ENCODE measurements around the gene NUMB.

DNA sequence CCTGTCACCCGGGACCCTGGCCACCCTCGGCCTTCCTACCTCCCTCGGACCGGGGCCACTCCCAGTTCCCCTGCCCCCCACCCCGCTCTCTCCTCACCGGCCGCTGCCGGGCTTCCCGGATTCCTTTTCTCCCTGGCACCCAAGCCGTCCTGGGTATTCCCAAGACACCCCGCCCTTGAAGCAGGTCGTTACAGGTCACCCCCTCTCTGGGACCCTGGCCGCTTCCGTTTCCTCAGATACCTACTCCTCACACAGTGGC, 493 bp downstream of the NUMB start:
- no peak for TF ChIP-seq POLR2A (IDR thresholded peaks at IDR 0.05; ENCODE audit: low read depth)
- TF ChIP-seq, protein P1, sequence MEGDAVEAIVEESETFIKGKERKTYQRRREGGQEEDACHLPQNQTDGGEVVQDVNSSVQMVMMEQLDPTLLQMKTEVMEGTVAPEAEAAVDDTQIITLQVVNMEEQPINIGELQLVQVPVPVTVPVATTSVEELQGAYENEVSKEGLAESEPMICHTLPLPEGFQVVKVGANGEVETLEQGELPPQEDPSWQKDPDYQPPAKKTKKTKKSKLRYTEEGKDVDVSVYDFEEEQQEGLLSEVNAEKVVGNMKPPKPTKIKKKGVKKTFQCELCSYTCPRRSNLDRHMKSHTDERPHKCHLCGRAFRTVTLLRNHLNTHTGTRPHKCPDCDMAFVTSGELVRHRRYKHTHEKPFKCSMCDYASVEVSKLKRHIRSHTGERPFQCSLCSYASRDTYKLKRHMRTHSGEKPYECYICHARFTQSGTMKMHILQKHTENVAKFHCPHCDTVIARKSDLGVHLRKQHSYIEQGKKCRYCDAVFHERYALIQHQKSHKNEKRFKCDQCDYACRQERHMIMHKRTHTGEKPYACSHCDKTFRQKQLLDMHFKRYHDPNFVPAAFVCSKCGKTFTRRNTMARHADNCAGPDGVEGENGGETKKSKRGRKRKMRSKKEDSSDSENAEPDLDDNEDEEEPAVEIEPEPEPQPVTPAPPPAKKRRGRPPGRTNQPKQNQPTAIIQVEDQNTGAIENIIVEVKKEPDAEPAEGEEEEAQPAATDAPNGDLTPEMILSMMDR (IDR thresholded peaks at IDR 0.05), result no peak
- TF ChIP-seq POLR2AphosphoS5 (IDR thresholded peaks at IDR 0.05), result no peak
- TF ChIP-seq EP300 (IDR thresholded peaks at IDR 0.05), result no peak

All from esophagus muscularis mucosa (tissue), 4 donors.